T-helper 17 cell (primary cell): ENCODE results near the gene ANKRD13D. TPM values are rescaled to one million over a fixed set of nuclear protein-coding genes. Genes with fewer than 3 reads are reported as not detected.
"Not testable (repeated sequence)": the region's sequence is repeated elsewhere in the genome, so short reads cannot be mapped to it uniquely, and the experiment has no call there.

ENCODE experiments used
- ATAC-seq: fragments of 150-1000 bp; cut with Tn5 transposase; 2 replicates; pipeline ENCODE4 v1.10.0; 2021; ENCODE audit warnings: mild to moderate bottlenecking, moderate library complexity
- DNase-seq, 3 donors: peaks; one replicate each; pipeline versions ENCODE4 v3.0.0 to v3.0.0-alpha.2; 2020 to 2021
- H3K9me3 ChIP-seq: one replicate; pipeline ENCODE4 v1.7.0; 2013; ENCODE audit warnings: low read length, mild to moderate bottlenecking; ENCODE audit not compliant: control insufficient read depth, poor library complexity, severe bottlenecking
- H3K27ac Mint-ChIP-seq: one replicate; pipeline ENCODE4 v1.8.0; 2022; ENCODE audit warnings: mild to moderate bottlenecking, moderate library complexity, mixed read lengths
- H3K27me3 Mint-ChIP-seq: one replicate; pipeline ENCODE4 v1.8.0; 2022; ENCODE audit warnings: mixed read lengths
- H3K36me3 Mint-ChIP-seq: one replicate; pipeline ENCODE4 v1.8.0; 2022; ENCODE audit warnings: low read depth, mixed read lengths
- H3K4me1 Mint-ChIP-seq: one replicate; pipeline ENCODE4 v1.8.0; 2022; ENCODE audit warnings: mild to moderate bottlenecking, mixed read lengths
- H3K4me3 Mint-ChIP-seq: one replicate; pipeline ENCODE4 v1.8.0; 2022; ENCODE audit warnings: mild to moderate bottlenecking, moderate library complexity, mixed read lengths
- total RNA-seq, 4 donors: library from RNA in 2 of 4; stranded (reverse) in 2 of 4; gene quantifications; one replicate each; pipeline ENCODE4 v1.2.3 and lab custom pipeline; 2022 to 2026

ANKRD13D gene
- total RNA-seq, 2 donors from 2014 or later: 174 to 220 TPM

- ATAC-seq: no peak
- Mint-ChIP-seq H3K27ac (peak overlapping the region; percentile 81), H3K4me3 (peak overlapping the region; percentile 50), H3K36me3 (peaks cover 9% of the 10 kb centered on the region), H3K4me1 (peaks cover 33% of the 10 kb centered on the region), H3K27me3 (no peaks in the 10 kb centered on the region)
- DNase-seq: no peak
- no peaks in the 10 kb centered on the region for H3K9me3 ChIP-seq
These were observed 35.1 kb upstream of the ANKRD13D start for GRCh38 chr11:67253872-67254624.

- H3K4me3 Mint-ChIP-seq: peak overlapping the region; percentile 50
- ATAC-seq (no peak), DNase-seq (no peak)
- no peaks in the 10 kb centered on the region for H3K9me3 ChIP-seq
- peaks cover 31% of the 10 kb centered on the region for H3K4me1 Mint-ChIP-seq
- H3K36me3 Mint-ChIP-seq: peaks cover 7% of the 10 kb centered on the region
- H3K27ac Mint-ChIP-seq: peak overlapping the region; percentile 81
- H3K27me3 Mint-ChIP-seq: no peaks in the 10 kb centered on the region
These were observed 34.3 kb upstream of the ANKRD13D start for GRCh38 chr11:67254798-67255197.

GRCh38 chr11:67255353-67255752, 33.8 kb upstream of the ANKRD13D start:
- Mint-ChIP-seq H3K4me3 (peak overlapping the region; percentile 77), H3K27me3 (no peaks in the 10 kb centered on the region), H3K36me3 (peaks cover 7% of the 10 kb centered on the region), H3K27ac (peak overlapping the region; percentile 81), H3K4me1 (peaks cover 31% of the 10 kb centered on the region)
- no peaks in the 10 kb centered on the region for H3K9me3 ChIP-seq
- ATAC-seq (no peak), DNase-seq (no peak)

DNA sequence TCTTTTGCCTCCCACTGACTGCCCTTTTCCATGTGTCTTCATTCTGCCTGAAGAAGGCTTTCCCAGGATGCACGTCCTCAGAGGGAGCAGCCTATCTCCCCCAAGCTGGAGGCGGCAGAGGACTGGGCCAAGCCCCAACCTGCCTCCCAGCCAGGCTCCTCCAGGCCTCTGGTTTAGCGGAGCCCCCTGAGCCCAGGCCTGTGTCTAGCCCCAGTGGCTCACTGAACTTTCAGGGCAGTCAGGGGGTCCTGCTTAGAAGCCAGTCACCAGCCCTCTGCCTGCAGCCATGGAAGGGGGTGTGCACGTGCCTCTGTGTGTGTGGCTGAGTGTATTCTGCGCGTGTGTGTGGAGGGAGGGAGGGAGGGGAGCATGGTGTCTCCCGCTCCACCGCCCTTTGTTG, 33.2 kb upstream of the ANKRD13D start:
- Mint-ChIP-seq H3K27ac (peak overlapping the region; percentile 81), H3K4me3 (peak overlapping the region; percentile 77), H3K27me3 (no peaks in the 10 kb centered on the region), H3K4me1 (peaks cover 28% of the 10 kb centered on the region), H3K36me3 (peaks cover 7% of the 10 kb centered on the region)
- DNase-seq (no peak), ATAC-seq (no peak)
- H3K9me3 ChIP-seq: no peaks in the 10 kb centered on the region

GRCh38 chr11:67256477-67257135, 32.5 kb upstream of the ANKRD13D start:
- H3K4me1 Mint-ChIP-seq: peaks cover 28% of the 10 kb centered on the region

GRCh38 chr11:67260406-67260805, 28.7 kb upstream of the ANKRD13D start:
- H3K4me1 Mint-ChIP-seq: peaks cover 30% of the 10 kb centered on the region
- peak overlapping the region; percentile 83 for H3K4me3 Mint-ChIP-seq
- no peaks in the 10 kb centered on the region for H3K27me3 Mint-ChIP-seq
- H3K27ac Mint-ChIP-seq: peak overlapping the region; percentile 81
- no peak for ATAC-seq
- no peak for DNase-seq
- H3K9me3 ChIP-seq: no peaks in the 10 kb centered on the region
- no peaks in the 10 kb centered on the region for H3K36me3 Mint-ChIP-seq

More at GRCh38 chr11:67256477-67257135, 32.5 kb upstream of the ANKRD13D start:
- Mint-ChIP-seq H3K27ac (peak overlapping the region; percentile 81), H3K36me3 (peaks cover 7% of the 10 kb centered on the region), H3K27me3 (no peaks in the 10 kb centered on the region), H3K4me3 (peak overlapping the region; percentile 25)
- no peaks in the 10 kb centered on the region for H3K9me3 ChIP-seq
- ATAC-seq (no peak), DNase-seq (no peak)

GRCh38 chr11:67260885-67261639, 28.0 kb upstream of the ANKRD13D start:
- H3K36me3 Mint-ChIP-seq, H3K9me3 ChIP-seq, H3K27ac Mint-ChIP-seq, DNase-seq, ATAC-seq, H3K27me3 Mint-ChIP-seq: not testable (repeated sequence)
- Mint-ChIP-seq H3K4me1 (peaks cover 36% of the 10 kb centered on the region), H3K4me3 (peak overlapping the region; percentile 83)

GRCh38 chr11:67261640-67261945, 27.5 kb upstream of the ANKRD13D start:
- Mint-ChIP-seq H3K27me3 (no peaks in the 10 kb centered on the region), H3K4me1 (peaks cover 36% of the 10 kb centered on the region), H3K4me3 (no peak overlapping the region), H3K27ac (no peak overlapping the region), H3K36me3 (no peaks in the 10 kb centered on the region)
- ATAC-seq (no peak), DNase-seq (no peak)
- no peaks in the 10 kb centered on the region for H3K9me3 ChIP-seq

- no peaks in the 10 kb centered on the region for H3K27me3 Mint-ChIP-seq
- no peaks in the 10 kb centered on the region for H3K9me3 ChIP-seq
- DNase-seq (no peak), ATAC-seq (no peak)
- H3K4me3 Mint-ChIP-seq: peak overlapping the region; percentile 84
- peaks cover 35% of the 10 kb centered on the region for H3K4me1 Mint-ChIP-seq
- H3K27ac Mint-ChIP-seq: peak overlapping the region; percentile 53
- H3K36me3 Mint-ChIP-seq: peaks cover 1% of the 10 kb centered on the region
These were observed 27.0 kb upstream of the ANKRD13D start for GRCh38 chr11:67261946-67262681.

DNA sequence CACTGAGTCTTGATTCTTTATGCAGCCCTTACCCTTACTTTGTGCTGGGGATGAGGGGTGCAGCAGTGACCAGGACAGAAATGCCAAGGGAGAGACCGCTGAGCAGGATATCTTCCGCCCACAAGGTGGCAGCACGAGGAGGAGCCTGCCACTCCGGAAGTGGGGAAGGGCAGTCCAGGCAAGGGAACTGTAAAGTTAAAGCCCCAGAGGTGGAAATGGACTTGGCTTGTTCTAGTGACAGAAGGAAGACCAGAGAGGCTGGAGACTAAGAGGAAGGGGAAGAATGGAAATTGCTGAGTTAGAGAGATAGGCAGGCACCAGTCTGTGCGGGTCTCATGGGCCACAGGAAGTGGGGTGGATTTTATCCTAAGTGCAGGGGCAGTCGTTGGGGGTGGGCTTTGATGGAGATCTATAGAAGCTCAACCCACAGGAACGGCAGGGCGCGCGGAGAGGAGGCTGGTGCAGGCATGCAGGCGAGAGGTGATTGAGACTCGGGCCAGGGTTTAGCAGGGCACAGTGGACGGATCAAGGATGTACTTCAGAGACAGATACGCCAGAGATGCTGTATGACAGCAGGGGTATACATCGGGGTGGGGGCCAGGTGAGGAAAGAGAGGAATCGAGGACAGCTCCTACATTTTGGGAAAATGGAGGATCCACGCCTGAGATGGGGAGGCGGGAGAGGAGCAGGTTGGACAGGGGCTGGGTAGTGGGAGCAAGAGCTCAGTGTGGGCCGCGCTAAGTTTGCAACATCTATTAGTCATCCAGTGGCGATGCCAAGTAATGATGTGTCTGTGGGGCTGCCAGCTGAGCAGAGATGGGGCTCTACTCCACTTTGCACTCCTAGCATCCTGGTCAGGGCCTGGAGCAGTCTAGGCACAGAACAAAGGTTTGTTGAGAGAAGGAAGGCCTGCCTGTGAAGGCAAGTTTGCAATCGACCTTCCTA, 26.1 kb upstream of the ANKRD13D start:
- DNase-seq (peak; percentile 55 to 57 (median 57)), ATAC-seq (peak; percentile 38)
- Mint-ChIP-seq H3K36me3 (peaks cover 7% of the 10 kb centered on the region), H3K27me3 (no peaks in the 10 kb centered on the region), H3K27ac (peak overlapping the region; percentile 53), H3K4me3 (peak overlapping the region; percentile 84), H3K4me1 (peaks cover 40% of the 10 kb centered on the region)
- H3K9me3 ChIP-seq: no peaks in the 10 kb centered on the region

DNA sequence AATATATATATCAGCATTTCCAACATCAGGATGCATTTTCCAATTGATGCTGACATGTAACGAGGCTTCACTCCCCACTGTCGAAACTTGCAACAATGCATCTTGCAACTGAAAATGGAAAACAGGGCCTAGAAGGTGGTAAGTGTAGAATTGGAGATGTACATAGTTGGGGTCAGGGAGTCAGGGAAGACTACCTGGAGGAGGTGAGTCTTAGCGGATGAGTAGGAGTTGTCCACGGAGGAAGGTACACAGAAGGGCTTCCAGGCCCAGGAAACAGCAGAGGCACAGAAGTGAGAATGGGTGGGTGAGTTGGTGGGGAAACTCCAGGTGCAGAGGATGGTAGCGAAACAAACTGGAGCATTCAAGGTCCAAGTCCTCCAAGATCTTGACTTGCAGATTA, 24.8 kb upstream of the ANKRD13D start:
- no peaks in the 10 kb centered on the region for H3K9me3 ChIP-seq
- Mint-ChIP-seq H3K27ac (peak overlapping the region; percentile 89), H3K4me1 (peaks cover 49% of the 10 kb centered on the region), H3K27me3 (no peaks in the 10 kb centered on the region), H3K36me3 (peaks cover 8% of the 10 kb centered on the region), H3K4me3 (peak overlapping the region; percentile 76)
- ATAC-seq (no peak), DNase-seq (no peak)
